ENCODE results near the gene MAPK9. TPM values are rescaled to one million over a fixed set of nuclear protein-coding genes. Genes with fewer than 3 reads are reported as not detected.

The MAPK9 gene
- total and polyA plus RNA-seq, 2 donors: 14.6 to 20.3 TPM

DNA sequence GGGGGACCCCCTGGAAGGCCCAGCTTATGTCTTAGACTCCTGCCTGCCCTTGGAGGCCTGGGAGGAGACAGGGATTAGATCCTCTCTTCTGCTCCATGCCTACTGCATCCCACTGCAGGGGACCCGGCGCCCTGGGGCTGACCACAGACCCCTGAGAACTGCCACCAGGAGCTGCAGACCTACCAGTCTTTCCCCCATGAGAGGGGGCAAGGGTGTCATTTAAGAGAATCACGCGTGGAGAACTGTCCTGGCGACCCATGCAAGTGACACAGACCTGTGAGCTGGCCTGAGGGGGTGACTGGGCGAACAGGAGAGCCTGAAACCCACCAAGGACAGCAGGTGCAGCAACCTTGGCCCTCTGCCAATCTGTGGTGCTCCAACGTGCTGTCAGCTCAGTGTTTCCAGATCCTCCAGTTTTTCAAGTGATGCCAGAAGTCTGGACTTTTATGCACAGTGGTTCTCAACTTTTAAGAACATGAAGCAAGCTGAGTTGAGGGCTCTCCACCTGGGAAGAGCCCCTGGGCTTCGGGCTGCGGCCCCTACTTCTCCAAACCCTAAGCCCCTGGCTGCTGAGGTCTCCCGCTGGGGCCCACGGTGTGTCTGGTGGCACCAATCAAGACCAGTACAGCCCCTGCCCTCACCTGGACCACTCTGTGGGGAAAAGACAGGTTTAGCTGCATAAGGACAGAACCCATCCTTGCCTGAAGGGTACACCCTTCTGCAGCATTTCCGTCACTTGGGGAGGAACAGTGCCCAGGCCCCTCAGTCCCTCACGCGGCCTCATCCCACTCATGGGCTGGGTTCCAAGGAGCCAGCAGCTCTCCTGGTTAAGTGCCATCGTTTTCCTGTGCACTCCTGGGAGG lies 43.1 kb upstream of the MAPK9 start:
- Histone ChIP-seq H3K27ac (ENCODE audit: low read depth in 1 of 2, low read length in 1 of 2) (no peak overlapping the region), H3K27me3 (ENCODE audit: control insufficient read depth in 2 of 2, insufficient read depth in 1 of 2, low read length in 1 of 2) (peaks cover 3 to 30% of the 10 kb centered on the region in 2 donors), H3K36me3 (ENCODE audit: control insufficient read depth in 2 of 2, insufficient read depth in 2 of 2, low read length in 1 of 2) (no peaks in the 10 kb centered on the region), H3K4me1 (ENCODE audit: control insufficient read depth in 2 of 2, insufficient read depth in 2 of 2, low read length in 2 of 2) (no peaks in the 10 kb centered on the region), H3K4me3 (ENCODE audit: low read length in 2 of 2) (no peak overlapping the region), H3K9me3 (ENCODE audit: control insufficient read depth in 2 of 2, insufficient read depth in 1 of 2, low read length in 1 of 2) (no peaks in the 10 kb centered on the region)
- no peak for DNase-seq (ENCODE audit: low read depth in 6 of 9, low spot score in 9 of 9)
- WGBS: 88% methylated on average over 15 of the region's 15 CpGs

DNA sequence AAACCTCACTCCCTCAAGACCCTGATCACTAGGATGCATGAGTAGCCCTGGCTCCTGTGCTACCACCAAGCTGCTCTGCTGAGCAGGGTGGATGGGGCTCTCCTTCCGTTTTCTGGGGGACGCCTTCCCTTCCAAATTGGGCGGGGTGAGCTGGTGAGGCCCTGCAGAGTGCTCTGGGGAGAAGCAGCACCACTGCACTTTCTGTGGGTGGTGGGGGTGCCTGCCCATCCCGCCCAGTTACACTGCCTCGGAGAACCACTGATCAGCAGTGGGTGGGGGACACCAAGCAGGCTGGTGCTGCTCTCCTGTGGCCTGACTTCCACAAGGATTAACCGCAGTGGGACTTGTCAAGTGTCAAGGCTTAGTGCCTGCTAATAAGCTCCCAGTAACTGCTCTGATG lies 42.3 kb upstream of the MAPK9 start:
- Histone ChIP-seq H3K9me3 (ENCODE audit: control insufficient read depth in 2 of 2, insufficient read depth in 1 of 2, low read length in 1 of 2) (no peaks in the 10 kb centered on the region), H3K27ac (ENCODE audit: low read depth in 1 of 2, low read length in 1 of 2) (no peak overlapping the region), H3K36me3 (ENCODE audit: control insufficient read depth in 2 of 2, insufficient read depth in 2 of 2, low read length in 1 of 2) (no peaks in the 10 kb centered on the region), H3K4me1 (ENCODE audit: control insufficient read depth in 2 of 2, insufficient read depth in 2 of 2, low read length in 2 of 2) (no peaks in the 10 kb centered on the region), H3K4me3 (ENCODE audit: low read length in 2 of 2) (no peak overlapping the region), H3K27me3 (ENCODE audit: control insufficient read depth in 2 of 2, insufficient read depth in 1 of 2, low read length in 1 of 2) (peaks cover 3 to 30% of the 10 kb centered on the region in 2 donors)
- 94% methylated on average over 6 of the region's 6 CpGs for WGBS
- DNase-seq (ENCODE audit: low read depth in 6 of 9, low spot score in 9 of 9): no peak

DNA sequence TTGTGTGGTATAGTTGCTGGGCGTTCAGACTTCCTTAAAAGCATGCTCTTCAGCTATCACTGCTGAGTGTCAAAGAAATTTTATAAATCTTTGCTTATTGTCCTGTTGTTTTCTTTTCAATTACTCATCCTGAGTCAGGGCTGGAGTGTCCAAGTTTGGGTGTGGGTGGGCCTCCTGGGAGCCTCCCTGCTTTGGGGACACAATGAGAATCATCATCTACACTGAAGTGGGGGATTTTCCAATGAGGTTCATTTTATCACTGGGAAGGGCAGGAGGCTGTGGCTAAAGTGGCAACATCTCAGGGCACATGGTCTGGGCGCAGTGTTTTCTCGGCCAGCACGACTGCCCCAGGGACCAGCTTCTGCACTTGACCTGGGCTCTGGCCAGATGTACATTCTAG lies 41.8 kb upstream of the MAPK9 start:
- DNase-seq (ENCODE audit: low read depth in 6 of 9, low spot score in 9 of 9): no peak
- H3K27me3 ChIP-seq (ENCODE audit: control insufficient read depth in 2 of 2, insufficient read depth in 1 of 2, low read length in 1 of 2): peaks cover 3 to 32% of the 10 kb centered on the region in 2 donors
- H3K9me3 ChIP-seq (ENCODE audit: control insufficient read depth in 2 of 2, insufficient read depth in 1 of 2, low read length in 1 of 2): no peaks in the 10 kb centered on the region
- no peak overlapping the region for H3K4me3 ChIP-seq (ENCODE audit: low read length in 2 of 2)
- WGBS: 93% methylated on average over 4 of the region's 4 CpGs
- H3K4me1 ChIP-seq (ENCODE audit: control insufficient read depth in 2 of 2, insufficient read depth in 2 of 2, low read length in 2 of 2): no peaks in the 10 kb centered on the region
- no peak overlapping the region for H3K27ac ChIP-seq (ENCODE audit: low read depth in 1 of 2, low read length in 1 of 2)
- no peaks in the 10 kb centered on the region for H3K36me3 ChIP-seq (ENCODE audit: control insufficient read depth in 2 of 2, insufficient read depth in 2 of 2, low read length in 1 of 2)

DNA sequence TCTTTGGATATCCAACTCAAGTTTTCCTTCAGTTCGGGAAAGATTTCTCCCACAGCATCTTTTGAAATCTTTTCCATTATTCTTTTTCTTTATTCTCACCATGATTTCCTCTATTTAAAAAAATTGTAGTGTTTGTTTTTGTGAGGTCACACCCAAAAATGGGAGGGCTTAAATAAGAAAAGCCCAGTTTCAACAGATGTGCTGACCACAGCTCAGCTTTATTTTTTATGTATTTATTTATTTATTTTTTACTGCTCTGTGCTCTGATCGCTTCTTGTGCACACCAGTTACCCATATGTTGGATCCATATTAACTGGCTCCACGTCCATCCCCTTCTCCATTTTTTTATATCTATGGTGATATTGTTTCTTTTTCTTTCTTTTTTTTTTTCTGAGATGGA lies 41.0 kb upstream of the MAPK9 start:
- Histone ChIP-seq H3K27ac (ENCODE audit: low read depth in 1 of 2, low read length in 1 of 2) (no peak overlapping the region), H3K9me3 (ENCODE audit: control insufficient read depth in 2 of 2, insufficient read depth in 1 of 2, low read length in 1 of 2) (no peaks in the 10 kb centered on the region), H3K27me3 (ENCODE audit: control insufficient read depth in 2 of 2, insufficient read depth in 1 of 2, low read length in 1 of 2) (peaks cover 3 to 32% of the 10 kb centered on the region in 2 donors), H3K36me3 (ENCODE audit: control insufficient read depth in 2 of 2, insufficient read depth in 2 of 2, low read length in 1 of 2) (no peaks in the 10 kb centered on the region), H3K4me1 (ENCODE audit: control insufficient read depth in 2 of 2, insufficient read depth in 2 of 2, low read length in 2 of 2) (no peaks in the 10 kb centered on the region), H3K4me3 (ENCODE audit: low read length in 2 of 2) (no peak overlapping the region)
- 94% methylated on average over 3 of the region's 3 CpGs for WGBS
- no peak for DNase-seq (ENCODE audit: low read depth in 6 of 9, low spot score in 9 of 9)

DNA sequence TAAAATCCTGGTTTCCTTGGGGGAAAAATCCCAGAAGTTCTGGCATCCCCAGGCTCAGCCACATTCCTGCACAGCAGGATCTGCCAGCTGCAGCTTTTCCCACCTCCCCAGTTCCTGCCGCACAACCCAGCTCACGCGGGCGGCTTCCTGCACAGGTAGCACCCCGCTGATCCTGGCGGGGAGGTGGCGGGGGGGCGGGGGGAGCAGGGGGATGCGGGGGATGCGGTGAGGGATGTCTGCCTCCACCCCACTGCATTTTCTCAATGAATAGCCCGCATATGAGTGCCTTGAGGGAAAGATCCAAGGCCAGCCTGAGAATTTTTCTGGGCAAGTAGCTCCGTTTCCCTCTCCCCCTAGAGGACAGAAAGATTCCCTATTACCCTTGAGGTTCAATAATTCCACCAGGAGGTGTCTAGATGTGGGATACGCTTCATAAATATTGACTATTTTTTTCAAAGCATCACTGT lies 40.2 kb upstream of the MAPK9 start:
- Histone ChIP-seq H3K4me3 (ENCODE audit: low read length in 2 of 2) (no peak overlapping the region), H3K36me3 (ENCODE audit: control insufficient read depth in 2 of 2, insufficient read depth in 2 of 2, low read length in 1 of 2) (no peaks in the 10 kb centered on the region), H3K4me1 (ENCODE audit: control insufficient read depth in 2 of 2, insufficient read depth in 2 of 2, low read length in 2 of 2) (no peaks in the 10 kb centered on the region), H3K27me3 (ENCODE audit: control insufficient read depth in 2 of 2, insufficient read depth in 1 of 2, low read length in 1 of 2) (peaks cover 3 to 32% of the 10 kb centered on the region in 2 donors), H3K9me3 (ENCODE audit: control insufficient read depth in 2 of 2, insufficient read depth in 1 of 2, low read length in 1 of 2) (no peaks in the 10 kb centered on the region), H3K27ac (ENCODE audit: low read depth in 1 of 2, low read length in 1 of 2) (no peak overlapping the region)
- DNase-seq (ENCODE audit: low read depth in 6 of 9, low spot score in 9 of 9): no peak
- 18% methylated on average over 13 of the region's 13 CpGs for WGBS

DNA sequence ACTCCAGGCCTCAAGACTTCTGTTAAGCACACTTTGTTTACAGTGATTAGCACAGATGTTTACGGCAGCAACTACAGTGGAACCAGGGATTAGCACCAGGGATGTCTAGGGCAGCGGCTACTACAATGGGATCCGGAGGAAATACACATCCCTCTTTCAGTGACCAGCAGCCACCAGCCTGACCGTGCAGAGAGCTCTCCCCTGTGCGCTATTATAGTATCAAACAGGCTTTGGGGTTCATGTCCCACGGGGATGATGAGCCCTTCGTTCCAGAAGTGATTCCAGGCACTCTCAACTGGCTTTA lies 39.7 kb upstream of the MAPK9 start:
- 60% methylated on average over 7 of the region's 7 CpGs for WGBS
- Histone ChIP-seq H3K4me3 (ENCODE audit: low read length in 2 of 2) (no peak overlapping the region), H3K4me1 (ENCODE audit: control insufficient read depth in 2 of 2, insufficient read depth in 2 of 2, low read length in 2 of 2) (no peaks in the 10 kb centered on the region), H3K36me3 (ENCODE audit: control insufficient read depth in 2 of 2, insufficient read depth in 2 of 2, low read length in 1 of 2) (no peaks in the 10 kb centered on the region), H3K27ac (ENCODE audit: low read depth in 1 of 2, low read length in 1 of 2) (no peak overlapping the region), H3K27me3 (ENCODE audit: control insufficient read depth in 2 of 2, insufficient read depth in 1 of 2, low read length in 1 of 2) (peaks cover 3 to 32% of the 10 kb centered on the region in 2 donors), H3K9me3 (ENCODE audit: control insufficient read depth in 2 of 2, insufficient read depth in 1 of 2, low read length in 1 of 2) (no peaks in the 10 kb centered on the region)
- no peak for DNase-seq (ENCODE audit: low read depth in 6 of 9, low spot score in 9 of 9)

DNA sequence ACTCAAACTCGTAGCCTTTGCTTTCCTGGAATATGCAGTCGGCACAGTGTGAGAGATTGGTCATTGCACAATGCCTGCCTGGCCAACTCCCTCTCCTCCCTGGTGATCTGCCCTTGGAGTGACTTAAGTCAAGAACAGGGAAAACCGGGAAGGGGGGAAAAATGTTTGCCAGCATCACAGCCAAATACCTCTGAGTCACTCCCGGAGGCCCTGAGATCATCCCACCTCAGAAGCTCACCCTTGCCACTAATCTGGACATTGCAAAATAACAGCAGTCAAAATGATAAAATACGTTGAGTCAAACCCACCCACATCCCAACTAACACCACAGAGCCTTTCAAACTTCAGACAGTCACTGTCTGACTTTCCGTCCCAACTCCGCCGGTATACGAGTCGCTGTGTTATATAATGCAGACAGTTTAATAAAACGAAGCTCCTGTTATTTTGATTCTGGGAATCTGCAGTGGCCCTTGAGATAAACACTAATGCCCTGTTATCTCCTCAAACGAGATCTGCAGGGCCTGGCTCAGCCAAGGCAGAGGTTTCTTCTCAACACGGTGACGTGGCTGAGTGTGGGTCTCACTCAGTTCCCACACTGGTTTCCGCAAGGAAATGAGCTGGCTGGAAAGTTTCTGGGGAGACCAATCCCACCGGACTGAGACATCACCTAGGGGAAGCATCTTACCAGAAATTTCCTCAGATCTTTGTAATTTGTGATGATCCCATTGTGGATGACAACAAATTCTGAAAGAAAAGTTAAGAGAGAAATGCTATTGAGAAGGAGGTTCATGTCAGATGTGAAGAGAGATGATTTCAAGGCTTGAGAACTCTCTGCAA lies 39.1 kb upstream of the MAPK9 start:
- no peaks in the 10 kb centered on the region for H3K9me3 ChIP-seq (ENCODE audit: control insufficient read depth in 2 of 2, insufficient read depth in 1 of 2, low read length in 1 of 2)
- H3K27ac ChIP-seq (ENCODE audit: low read depth in 1 of 2, low read length in 1 of 2): no peak overlapping the region
- 79% methylated on average over 16 of the region's 16 CpGs for WGBS
- no peaks in the 10 kb centered on the region for H3K4me1 ChIP-seq (ENCODE audit: control insufficient read depth in 2 of 2, insufficient read depth in 2 of 2, low read length in 2 of 2)
- peaks cover 3 to 32% of the 10 kb centered on the region in 2 donors for H3K27me3 ChIP-seq (ENCODE audit: control insufficient read depth in 2 of 2, insufficient read depth in 1 of 2, low read length in 1 of 2)
- H3K36me3 ChIP-seq (ENCODE audit: control insufficient read depth in 2 of 2, insufficient read depth in 2 of 2, low read length in 1 of 2): no peaks in the 10 kb centered on the region
- no peak overlapping the region for H3K4me3 ChIP-seq (ENCODE audit: low read length in 2 of 2)
- DNase-seq (ENCODE audit: low read depth in 6 of 9, low spot score in 9 of 9): no peak

DNA sequence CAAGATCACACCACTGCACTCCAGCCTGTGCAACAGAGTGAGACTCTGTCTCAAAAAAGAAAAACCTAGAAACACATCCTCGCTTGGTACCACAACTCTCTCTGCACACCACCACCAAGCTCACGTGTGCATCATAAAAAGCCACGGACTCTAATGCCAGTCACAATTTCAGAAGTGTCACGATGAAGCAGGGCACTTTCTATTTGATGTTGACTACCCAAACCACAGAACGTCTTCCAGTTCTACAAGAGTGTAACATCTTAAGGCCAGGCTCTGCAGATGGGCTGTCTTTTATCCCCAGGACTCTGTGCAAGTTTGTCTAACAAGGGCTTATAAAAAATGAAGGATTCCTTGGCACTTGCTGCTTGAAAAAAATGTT lies 38.4 kb upstream of the MAPK9 start:
- H3K27me3 ChIP-seq (ENCODE audit: control insufficient read depth in 2 of 2, insufficient read depth in 1 of 2, low read length in 1 of 2): peaks cover 3 to 32% of the 10 kb centered on the region in 2 donors
- no peaks in the 10 kb centered on the region for H3K9me3 ChIP-seq (ENCODE audit: control insufficient read depth in 2 of 2, insufficient read depth in 1 of 2, low read length in 1 of 2)
- H3K27ac ChIP-seq (ENCODE audit: low read depth in 1 of 2, low read length in 1 of 2): no peak overlapping the region
- no peaks in the 10 kb centered on the region for H3K4me1 ChIP-seq (ENCODE audit: control insufficient read depth in 2 of 2, insufficient read depth in 2 of 2, low read length in 2 of 2)
- DNase-seq (ENCODE audit: low read depth in 6 of 9, low spot score in 9 of 9): no peak
- 48% methylated on average over 5 of the region's 5 CpGs for WGBS
- H3K4me3 ChIP-seq (ENCODE audit: low read length in 2 of 2): no peak overlapping the region
- no peaks in the 10 kb centered on the region for H3K36me3 ChIP-seq (ENCODE audit: control insufficient read depth in 2 of 2, insufficient read depth in 2 of 2, low read length in 1 of 2)

DNA sequence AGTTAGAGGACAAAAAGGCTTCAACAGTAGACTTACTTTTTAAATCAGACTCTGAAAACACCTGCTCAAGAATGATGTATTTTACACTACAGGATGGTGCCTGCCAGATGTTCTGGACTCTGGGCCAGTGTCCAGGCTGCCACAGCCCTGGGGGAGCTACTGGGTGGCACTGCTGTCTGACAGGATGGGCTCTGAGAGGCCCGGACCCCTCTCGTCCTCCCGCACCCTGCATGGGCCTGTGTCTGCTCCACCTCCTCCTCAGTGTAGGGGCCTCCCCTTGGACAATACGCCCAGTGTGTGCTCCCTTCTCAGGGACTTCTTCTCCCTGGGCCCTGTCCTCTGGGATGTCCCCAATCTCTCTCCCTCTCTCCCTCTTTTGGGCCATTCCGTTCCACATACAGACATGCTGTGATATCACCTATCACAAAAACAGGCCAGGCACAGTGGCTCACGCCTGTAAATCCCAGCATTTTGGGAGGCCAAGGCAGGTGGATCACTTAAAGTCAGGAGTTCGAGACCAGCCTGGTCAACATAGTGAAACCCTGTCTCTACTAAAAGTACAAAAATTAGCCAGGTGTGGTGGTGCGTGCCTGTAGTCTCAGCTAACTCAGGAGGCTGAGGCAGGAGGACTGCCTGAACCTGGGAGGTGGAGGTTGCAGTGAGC lies 37.9 kb upstream of the MAPK9 start:
- Histone ChIP-seq H3K4me3 (ENCODE audit: low read length in 2 of 2) (no peak overlapping the region), H3K27me3 (ENCODE audit: control insufficient read depth in 2 of 2, insufficient read depth in 1 of 2, low read length in 1 of 2) (peaks cover 3 to 32% of the 10 kb centered on the region in 2 donors), H3K4me1 (ENCODE audit: control insufficient read depth in 2 of 2, insufficient read depth in 2 of 2, low read length in 2 of 2) (no peaks in the 10 kb centered on the region), H3K9me3 (ENCODE audit: control insufficient read depth in 2 of 2, insufficient read depth in 1 of 2, low read length in 1 of 2) (no peaks in the 10 kb centered on the region), H3K27ac (ENCODE audit: low read depth in 1 of 2, low read length in 1 of 2) (no peak overlapping the region), H3K36me3 (ENCODE audit: control insufficient read depth in 2 of 2, insufficient read depth in 2 of 2, low read length in 1 of 2) (no peaks in the 10 kb centered on the region)
- DNase-seq (ENCODE audit: low read depth in 6 of 9, low spot score in 9 of 9): no peak
- 96% methylated on average over 8 of the region's 8 CpGs for WGBS

Data from thymus (tissue), 11 donors.